ENCODE results near the gene RFC2.
"Not testable (repeated sequence)": the region's sequence is repeated elsewhere in the genome, so short reads cannot be mapped to it uniquely, and the experiment has no call there.

RFC2 gene

DNA sequence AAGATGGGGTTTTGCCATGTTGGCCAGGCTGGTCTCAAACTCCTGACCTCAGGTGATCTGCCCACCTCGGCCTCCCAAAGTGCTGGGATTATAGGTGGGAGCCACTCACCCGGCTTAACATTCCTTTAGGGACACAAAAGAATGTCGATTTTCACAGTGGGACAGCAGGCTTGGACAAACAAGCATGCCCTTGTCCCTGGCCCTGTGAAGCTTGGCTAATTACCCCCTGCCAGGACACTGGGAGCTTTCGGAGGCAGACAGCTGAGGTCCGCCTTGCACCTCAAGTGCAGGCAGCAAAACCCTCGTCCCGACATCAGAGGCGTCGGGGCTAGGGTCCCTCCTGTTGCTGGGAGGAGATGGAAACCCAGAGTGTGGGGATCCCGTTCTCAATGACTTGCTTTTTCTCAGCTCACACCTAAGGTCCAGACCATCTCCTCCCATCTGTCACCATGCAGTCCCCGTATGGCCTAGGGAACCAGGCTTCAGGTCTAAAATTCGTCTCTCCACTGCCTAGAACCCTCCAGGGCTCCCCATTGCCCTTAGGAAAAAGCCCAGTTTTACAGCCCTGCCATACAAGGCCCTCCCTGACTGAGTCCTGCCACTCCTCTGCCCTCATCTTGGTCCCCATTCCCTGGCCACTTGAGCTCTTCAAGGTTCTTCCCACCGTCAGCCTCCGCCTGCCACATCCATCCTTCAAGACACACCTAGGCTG lies 28.7 kb upstream of the RFC2 start:
- DNase-seq, result no peak

DNA sequence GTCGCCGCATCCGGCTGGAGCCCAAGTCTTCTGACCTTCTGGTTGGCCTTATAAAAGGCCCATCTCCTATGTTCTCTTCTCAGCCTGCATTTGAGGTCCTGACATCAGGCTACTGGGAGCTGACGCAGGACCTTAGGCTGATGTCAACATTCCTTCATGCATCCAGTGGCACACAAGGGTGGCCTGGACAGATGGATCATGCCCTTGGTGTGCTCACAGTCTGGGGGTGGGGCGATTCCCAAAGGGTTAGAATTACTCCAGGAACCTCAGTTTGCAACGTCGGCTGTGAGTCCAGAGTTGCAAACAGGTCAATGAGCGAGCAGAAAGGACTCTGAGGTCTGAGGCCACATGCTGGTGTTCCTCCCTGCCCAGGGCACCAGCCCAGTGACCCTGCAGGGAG lies 26.8 kb upstream of the RFC2 start:
- no peak for DNase-seq

DNA sequence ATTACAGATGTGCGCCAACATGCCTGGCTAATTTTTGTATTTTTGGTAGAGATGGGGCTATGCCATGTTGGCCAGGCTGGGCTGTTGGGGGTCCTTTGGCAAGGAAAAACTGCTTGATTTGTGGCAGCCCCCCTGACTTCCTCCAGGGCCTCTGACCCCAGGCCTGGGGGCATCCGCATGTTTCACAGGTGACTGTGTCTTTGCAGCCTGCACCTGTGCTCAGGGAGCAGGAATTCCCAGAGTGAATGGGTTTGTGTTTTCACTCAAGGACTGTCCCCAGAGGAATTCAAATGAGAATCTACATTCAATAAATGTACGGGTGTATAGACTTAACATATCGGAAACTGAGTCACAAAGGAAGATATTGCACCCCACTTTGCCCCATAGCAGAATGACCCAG lies 23.4 kb upstream of the RFC2 start:
- no peak for DNase-seq

DNA sequence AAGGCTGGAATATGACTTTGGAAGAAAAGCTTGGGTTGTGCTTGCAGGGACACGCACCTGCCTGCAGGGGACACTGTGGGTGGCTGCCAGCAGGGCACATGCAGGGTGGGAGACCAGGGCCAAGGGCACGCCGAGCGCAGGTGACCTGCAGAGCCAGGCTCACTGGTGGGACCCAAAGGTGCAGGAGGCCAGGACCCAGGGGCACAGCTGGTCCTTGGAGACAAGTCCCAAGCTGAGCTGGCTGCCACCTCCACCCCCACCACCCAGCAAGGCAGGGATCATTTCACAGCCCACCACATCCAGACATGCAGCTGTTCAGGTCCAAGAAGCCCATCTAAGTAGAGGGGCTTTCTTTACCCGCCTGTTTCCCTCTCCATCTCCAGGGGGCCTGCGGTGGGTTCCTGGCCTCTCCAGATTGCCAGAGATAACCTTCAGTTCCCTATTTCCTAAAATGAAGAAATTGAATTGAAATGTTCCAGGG lies 21.2 kb upstream of the RFC2 start:
- no peak for DNase-seq

DNA sequence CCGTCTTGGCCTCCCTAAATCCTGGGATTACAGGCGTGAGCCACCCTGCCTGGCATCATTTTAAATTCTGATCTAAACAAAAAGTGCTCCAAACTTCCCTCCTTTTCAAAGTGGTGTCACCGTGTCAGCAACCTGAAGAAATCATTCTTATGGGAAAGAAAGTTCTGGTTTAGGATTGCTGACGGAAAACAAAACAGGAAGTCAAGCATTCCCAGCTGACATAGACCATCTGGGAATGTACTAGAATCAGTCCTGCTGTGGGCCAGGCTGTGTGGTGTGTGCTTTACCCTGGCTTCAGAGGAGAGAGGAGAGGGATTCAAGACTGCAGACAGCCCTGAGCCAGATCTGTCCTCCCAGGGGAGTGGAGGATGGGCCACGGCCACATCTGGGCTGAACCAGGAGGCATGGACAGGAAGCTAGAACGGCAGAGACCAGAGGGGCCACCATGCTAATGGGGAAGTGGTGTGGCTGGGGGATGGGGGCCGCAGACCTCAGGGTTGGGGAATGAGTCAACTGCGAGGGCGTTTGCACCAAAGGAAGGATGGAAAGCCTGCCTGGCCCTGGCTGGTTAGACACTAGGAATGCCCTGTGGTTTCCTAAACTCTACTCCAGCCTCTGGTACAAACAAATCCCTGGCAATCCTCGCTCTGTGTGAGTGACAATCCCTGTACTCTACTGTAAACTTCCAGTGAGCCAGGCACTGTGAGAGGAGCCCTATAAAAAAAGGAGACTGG lies 18.3 kb upstream of the RFC2 start:
- DNase-seq, result no peak

DNA sequence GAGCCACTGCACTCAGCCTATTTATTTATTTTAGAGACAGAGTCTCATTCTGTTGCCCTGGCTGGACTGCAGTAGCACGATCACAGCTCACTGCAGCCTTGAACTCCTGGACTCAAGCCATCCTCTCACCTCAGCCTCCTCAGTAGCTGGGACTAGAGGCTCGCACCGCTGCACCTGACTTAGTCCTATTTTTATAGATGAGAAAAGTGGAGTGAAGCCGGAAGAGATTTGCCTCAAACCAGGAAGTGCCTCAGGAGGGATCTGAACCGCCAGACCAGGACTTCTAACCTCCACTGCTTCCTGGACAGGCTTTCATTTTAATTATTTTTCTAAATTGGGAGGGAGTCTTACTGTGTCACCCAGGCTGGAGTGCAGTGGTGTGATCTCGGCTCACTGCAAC lies 17.5 kb upstream of the RFC2 start:
- no peak for DNase-seq

DNA sequence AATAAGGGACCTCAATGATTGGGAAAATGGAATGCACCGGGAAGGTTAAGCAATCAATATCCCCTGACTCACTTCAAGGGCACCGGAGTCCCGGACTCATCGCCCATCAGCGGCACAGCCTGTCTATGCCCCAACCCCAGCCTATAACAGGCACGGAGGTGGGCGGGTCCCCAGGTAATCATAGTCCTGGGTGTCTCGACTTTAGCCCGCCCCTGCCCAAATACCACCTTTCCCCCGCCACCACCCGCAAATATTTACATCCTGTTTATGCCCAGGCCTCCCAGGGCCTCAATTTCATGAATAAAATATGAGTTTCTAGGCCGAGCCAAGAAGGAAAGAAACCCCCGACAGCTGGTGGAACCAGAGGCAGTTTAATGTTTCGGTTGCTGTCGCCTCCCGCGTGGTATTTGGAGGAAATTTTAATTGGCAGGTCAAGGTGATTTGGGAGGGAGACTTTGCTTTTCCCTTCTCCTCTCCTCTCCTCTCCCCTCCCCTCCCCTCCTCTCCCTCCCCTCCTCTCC lies 15.6 kb upstream of the RFC2 start:
- peak; percentile 86 for DNase-seq

DNA sequence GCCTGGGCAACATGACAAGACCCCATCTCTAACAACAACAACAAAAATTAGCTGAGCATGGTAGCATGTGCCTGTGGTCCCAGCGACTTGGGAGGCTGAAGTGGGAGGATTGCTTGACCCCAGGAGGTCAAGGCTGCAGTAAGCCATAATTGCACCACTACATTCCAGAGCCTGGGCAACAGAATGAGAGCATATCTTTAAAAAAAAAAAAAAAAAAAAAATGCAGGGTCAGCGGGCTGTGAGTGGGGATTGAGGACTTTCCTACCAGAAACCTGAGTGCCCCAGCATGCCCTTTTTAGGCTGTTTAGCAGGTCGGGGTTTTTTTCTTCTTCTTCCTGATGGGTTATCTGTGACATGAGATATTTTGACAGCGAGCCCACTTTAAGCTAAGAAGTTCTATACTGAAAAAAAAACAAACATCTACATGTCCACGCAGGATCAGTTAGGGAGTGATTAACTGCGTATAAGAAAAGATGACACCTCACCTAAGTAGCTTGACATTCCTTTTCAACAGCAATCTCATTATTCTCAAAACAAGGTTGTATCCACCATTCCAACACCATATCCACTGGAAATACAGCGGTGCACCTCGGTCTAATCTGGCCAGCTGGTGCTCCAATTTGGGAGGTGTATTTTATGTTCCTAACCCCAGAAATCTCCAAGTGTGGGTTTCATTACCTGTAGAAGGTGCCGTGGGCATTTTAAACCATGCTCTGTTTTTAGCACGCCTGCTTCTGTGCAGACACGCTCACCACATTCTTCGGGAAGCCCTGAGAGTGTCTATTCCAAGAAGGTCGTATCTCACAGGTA lies 13.8 kb upstream of the RFC2 start:
- no peak for DNase-seq

DNA sequence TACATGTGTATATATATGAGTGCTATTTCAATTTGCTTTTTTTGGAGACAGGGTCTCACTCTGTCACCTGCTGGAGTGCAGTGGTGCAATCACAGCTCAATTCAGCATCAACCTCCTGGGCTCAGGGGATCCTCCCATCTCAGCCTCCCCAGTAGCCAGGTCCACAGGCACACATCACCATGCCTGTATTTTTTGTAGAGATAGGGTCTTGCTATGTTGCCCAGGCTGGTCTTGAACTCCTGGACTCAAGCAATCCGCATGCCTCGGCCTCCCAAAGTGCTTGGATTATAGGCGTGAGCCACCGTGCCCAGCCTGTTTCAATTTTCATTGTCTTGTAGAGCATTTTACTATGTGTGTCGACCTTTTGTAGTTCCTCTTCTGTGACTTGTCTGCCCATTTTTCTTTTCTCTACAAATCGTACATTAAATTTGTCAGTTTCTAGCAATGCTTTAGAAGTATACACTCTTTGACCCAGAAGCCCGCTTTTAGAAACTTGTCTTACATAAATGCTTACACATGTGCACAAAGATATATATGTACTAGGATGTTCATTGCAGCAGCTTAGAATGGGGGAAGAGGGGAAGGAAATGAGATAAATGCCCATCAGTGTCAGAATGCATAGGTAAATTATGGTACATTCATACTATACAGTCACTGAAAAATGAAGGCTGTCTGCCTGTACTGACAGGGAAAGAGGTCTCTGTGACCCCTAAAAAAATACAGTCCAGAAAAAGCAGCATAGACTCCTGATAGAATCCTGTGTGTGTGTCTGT lies 12.2 kb upstream of the RFC2 start:
- DNase-seq, result no peak

DNA sequence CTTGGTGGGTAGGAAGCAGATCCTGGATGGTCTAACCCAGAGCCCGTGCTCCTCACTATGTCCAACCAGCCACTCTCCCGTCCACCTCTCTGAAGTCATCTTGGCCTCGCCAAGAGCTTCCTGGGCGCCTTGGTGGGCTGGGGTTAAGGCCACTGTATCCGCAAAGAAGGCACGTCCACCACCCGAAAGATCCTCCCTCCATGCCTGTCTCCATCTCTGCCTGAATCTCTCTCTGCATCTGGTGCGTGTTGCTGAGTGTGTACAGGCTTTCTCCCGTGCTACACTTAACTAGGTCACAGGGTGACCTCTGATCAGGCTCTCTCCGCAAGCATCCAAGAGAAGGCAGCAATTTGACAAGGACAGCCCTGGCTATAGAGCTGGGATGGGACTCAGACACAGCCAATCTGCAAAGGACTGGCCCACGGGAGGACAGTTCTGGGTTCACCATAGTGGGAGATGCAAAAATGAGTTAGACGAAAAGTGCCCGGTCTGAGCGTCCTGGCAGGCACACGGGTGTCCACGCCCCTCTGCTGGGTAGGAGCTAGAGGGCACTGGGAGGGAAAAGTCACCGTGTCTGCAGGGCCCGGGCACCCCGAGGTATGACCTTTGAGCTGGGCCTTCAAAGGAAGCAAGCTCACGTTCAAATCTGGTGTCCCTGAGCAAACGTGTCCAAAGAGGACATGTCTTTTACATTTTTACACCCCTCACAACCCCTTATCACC lies 9.4 kb upstream of the RFC2 start:
- no peak for DNase-seq

DNA sequence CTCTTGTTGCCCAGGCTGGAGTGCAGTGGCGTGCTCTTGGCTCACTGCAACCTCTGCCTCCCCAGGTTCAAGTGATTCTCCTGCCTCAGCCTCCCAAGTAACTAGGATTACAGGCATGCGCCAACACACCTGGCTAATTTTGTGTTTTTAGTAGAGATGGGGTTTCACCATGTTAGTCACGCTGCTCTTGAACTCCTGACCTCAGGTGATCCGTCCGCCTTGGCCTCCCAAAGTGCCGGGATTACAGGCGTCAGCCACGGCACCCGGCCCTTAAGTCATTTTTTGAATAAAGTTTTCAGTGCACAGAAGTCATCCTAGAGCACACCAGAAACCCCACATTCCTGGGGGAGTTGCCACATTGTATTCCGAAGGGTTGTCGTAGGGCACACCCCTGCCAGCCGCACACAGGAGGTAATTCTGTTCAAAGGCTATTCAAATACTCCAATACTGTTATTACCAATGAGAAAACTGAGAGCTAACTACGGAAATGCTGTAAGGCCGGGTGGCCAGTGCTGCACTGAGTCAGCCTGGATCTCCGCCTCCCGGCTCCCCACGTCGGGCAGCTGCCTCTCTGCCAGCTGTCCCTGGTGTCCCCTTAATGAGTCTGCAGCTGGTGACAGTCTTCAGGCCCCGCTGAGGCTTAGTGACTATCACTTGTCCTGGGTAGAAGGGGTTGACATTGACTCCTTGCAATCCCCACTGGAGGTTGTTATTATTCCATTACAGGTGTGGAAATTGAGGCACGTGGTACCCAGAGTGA lies 8.6 kb upstream of the RFC2 start:
- no peak for DNase-seq

DNA sequence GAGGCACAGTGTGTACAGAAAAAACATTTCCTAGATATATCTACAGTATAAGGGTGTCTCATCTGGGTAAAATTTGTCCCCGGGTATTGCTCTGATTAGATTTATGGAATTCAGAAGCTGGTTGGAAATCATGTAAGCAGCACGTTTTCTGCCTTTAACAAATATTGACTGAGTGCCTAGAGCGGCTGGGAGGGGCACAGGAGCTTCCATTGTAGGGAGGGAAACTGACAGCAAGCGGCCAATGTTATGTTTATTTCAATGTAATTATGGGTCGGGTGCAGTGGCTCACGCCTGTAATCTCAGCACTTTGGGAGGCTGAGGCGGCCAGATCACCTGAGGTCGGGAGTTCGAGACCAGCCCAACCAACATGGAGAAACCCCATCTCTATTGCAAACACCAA lies 4.4 kb upstream of the RFC2 start:
- no peak for DNase-seq

DNA sequence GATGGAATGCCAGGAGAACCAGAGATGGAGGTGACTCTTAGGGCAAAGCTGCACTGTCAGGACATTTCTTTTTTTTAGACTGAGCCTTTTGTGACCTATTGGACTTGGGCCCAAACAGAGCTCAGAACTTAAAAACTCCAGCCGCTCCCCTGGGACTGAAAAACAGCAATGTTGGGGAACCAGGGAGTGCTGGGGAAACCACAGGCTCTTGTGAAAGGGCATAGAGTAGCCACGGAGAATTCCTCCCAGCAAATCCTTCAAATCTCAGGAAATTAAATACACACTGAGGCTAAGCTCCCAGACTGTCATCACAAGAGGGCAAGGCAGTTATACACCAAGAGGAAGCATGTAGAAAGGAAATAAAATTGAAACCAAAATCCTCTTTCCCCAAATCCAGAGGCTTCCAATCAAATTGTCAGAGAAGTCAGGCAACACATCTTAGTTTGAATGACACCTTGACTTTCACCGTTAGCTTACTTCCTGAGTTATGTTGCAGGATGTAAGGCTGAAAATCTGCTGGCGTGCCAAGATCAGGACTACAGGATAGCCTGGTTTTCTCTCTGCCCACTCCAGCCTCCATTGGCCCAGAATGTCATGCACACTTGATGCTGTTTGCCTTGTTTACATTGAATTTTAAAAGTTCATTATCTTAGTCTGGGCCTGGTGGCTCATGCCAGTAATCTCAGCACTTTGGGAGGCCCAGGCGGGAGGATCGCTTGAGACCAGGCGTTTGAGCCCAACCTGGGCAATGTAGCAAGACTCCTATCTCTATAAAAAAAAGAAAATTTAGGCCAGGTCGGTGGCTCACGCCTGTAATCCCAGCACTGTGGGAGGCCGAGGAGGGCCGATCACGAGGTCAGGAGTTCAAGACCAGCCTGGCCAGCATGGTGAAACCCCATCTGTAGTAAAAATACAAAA lies 2.6 kb upstream of the RFC2 start:
- no peak for DNase-seq

DNA sequence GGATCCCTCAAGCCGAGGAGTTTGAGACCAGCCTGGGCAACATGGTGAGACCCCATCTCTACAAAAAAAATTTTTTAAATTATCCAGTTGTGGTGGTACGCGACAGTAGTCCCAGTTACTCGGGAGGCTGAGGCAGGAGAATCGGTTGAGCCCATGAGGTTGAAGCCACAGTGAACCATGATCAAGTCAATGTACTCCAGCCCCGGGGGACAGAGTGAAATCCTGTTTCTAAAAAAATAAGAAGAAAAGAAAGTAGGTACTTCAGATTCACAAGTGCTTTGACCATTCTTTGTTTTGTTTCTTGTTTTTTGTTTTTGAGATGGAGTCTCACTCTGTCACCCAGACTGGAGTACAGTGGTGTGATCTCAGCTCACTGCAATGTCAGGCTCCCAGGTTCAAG lies 1.3 kb upstream of the RFC2 start:
- not testable (repeated sequence) for DNase-seq

DNA sequence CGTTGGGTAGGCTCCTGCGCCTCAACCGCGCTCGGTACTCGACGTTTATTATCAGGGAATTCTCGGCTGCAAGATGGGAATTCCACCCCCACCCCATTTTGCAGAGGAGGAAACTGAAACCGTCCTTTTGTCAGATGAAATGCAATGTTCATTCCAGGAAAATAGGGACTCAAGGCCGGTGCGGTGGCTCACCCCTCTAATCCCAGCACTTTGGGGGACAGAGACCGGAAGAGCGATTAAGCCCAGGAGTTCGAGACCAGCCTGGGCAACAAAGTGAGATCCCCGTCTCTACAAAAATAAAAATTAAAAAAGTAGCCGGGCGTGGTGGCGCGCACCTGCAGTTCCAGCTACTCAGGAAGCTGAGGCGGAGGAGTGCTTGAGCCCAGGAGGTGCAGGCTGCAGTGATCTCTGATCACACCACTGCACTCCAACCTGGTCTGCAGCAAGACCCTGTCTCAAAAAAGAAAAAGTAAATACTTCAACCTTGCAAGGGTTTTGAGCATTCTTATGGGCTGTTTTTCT lies 720 bp upstream of the RFC2 start:
- DNase-seq, result no peak

DNA sequence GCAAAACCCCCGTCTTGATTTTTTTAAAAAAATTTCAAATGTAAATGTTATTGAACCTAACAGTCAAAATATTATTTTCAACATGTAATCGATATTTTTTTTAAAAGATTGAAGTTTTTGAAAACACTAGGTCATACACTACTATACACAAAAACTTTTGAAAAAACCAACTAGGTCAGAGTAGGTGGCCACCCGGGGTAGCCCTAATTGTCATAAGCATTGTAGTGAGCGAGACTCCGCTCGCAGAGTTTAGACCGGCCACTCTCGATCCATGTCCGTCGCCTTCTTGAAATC lies 417 bp downstream of the RFC2 start:
- no peak for DNase-seq

DNA sequence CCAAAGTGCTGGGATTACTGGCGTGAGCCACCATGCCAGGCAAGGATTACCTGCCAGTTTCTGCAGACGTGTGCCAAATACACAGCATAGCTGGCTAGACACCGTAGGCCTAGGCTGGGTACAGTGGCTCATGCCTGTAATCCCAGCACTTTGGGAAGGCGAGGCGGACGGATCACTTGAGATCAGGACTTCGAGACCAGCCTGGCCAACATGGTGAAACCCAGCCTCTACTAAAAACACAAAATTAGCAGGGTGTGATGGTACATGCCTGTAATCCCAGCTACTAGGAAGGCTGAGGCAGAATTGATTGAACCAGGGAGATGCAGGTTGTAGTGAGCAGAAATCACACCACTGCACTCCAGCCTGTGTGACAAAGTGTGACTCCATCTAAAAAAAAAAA lies 868 bp downstream of the RFC2 start:
- no peak for DNase-seq

DNA sequence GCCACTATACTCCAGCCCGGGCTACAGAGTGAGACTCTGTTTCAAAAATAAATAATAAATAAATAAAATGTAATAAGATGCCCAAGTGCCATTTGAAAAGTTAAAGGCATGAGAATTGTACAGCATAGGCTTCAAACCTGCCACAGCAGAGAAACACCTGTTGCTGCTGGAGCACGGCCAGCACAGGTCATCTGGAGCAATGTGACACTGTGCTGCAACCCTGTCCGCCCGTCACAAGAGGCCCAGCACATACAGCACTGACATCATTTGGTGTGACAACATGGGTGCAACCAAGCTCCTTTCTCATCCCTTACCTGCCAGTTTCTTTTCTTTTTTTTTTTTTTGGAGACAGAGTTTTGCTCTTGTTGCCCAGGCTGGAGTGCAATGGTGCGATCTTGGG lies 1.3 kb downstream of the RFC2 start:
- DNase-seq, result no peak

DNA sequence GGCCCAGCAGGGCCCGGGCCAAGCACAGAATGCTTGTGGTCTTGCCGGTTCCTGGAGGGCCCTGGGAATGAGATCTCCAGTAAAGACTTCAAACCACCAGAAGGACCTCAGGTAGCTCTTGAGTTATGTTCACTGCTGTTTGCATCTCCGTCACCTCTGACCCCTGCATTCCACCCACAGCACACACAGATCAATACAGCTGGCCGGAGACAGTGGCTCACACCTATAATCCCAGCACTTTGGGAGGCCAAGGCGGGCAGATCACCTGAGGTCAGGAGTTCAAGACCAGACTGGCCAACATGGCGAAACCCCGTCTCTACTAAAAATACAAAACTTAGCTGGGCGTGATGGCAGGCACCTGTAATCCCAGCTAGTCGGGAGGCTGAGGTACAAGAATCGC lies 5.1 kb downstream of the RFC2 start:
- not testable (repeated sequence) for DNase-seq

DNA sequence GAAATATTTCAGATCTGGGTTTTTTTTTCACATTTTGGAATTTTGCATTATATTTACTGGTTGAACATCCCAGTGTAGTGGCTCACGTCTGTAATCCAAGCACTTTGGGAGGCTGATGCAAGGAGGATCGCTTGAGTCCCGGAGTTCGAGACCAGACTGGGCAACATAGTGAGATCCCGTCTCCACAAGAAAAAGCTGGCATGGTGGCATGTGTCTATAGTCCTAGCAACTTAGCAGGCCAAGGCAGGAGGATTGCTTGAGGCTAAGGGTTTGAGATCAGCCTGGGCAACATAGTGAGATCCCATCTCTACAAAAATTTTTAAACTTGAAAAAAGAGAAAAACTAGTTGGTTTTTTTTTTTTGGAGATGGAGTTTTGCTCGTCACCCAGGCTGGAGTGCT lies 6.0 kb downstream of the RFC2 start:
- DNase-seq, result no peak

All from NCI-H526 treated with DMSO at 0.1 percent for 48 hours (cell line).